ENCODE data around the gene LPIN2. TPM values are rescaled to one million over a fixed set of nuclear protein-coding genes. Genes with fewer than 3 reads are reported as not detected.

Gene LPIN2
- total and polyA plus RNA-seq, 7 donors = 1.5 to 5.2 (median 4.4) TPM

- Histone ChIP-seq H3K4me3 (no peak overlapping the region), H3K9me3 (no peaks in the 10 kb centered on the region), H3K36me3 (ENCODE audit: insufficient read depth in 1 of 2, low read depth in 1 of 2) (no peaks in the 10 kb centered on the region), H3K27ac (no peak overlapping the region), H3K4me1 (no peaks in the 10 kb centered on the region), H3K27me3 (ENCODE audit: insufficient read depth in 3 of 3, low read length in 2 of 3) (no peaks in the 10 kb centered on the region)
- 75 to 83% (median 81%) methylated on average over 4 of the region's 4 CpGs for WGBS, 3 donors
- intact Hi-C loops (cut with DNase I) = no loop called here
- DNase-seq (no peak), ATAC-seq (no peak)
- TF ChIP-seq, protein P1, sequence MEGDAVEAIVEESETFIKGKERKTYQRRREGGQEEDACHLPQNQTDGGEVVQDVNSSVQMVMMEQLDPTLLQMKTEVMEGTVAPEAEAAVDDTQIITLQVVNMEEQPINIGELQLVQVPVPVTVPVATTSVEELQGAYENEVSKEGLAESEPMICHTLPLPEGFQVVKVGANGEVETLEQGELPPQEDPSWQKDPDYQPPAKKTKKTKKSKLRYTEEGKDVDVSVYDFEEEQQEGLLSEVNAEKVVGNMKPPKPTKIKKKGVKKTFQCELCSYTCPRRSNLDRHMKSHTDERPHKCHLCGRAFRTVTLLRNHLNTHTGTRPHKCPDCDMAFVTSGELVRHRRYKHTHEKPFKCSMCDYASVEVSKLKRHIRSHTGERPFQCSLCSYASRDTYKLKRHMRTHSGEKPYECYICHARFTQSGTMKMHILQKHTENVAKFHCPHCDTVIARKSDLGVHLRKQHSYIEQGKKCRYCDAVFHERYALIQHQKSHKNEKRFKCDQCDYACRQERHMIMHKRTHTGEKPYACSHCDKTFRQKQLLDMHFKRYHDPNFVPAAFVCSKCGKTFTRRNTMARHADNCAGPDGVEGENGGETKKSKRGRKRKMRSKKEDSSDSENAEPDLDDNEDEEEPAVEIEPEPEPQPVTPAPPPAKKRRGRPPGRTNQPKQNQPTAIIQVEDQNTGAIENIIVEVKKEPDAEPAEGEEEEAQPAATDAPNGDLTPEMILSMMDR (IDR thresholded peaks at IDR 0.05) = no peak
These were observed 33.4 kb upstream of the LPIN2 start for GRCh38 chr18:3046216-3046808.

DNA sequence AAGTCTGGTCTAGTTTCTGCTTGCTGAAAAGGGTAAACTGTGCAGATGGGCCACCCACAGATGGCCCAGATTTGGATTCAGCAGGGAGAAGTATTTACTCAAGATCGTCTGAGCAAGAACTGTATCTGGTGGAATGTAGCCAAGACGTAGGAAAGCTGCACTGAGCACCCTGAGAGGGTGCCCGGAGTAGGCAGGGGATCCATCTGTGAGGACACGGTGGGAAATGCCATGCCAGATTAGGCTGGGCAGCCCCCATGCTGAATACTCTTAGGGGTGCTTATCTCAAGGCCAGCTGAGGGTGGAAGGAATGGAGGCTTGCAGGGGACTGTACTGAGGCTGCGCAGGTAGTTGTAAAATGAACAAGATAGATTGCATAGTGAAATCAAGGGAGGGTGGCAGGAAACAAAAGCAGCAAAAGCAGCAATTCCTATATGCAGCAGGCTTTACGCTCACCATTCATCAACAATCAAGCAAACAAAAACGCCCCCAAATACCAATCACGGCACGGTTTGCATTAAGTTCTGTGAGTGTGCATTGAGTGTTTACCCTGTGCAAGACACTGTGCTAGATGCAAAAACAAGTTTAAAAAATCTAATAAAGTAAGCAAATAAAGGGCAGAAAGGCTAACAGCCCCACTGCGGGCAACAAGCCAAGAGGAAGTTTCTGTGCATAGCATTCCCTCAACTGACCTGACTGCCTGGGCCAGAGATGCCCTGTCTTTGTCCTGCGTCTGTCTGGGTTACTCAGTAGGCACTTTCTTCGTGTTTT is 32.2 kb upstream of the LPIN2 start:
- Histone ChIP-seq H3K27me3 (ENCODE audit: insufficient read depth in 3 of 3, low read length in 2 of 3) (no peaks in the 10 kb centered on the region), H3K4me3 (no peak overlapping the region), H3K4me1 (no peaks in the 10 kb centered on the region), H3K9me3 (no peaks in the 10 kb centered on the region), H3K36me3 (ENCODE audit: insufficient read depth in 1 of 2, low read depth in 1 of 2) (no peaks in the 10 kb centered on the region), H3K27ac (no peak overlapping the region)
- intact Hi-C loops (cut with DNase I) = no loop called here
- peak; percentile 19 to 56 for DNase-seq
- no peak for ATAC-seq
- TF ChIP-seq, protein P1 (IDR thresholded peaks at IDR 0.05) = no peak
- 47 to 53% (median 48%) methylated on average over 12 of the region's 12 CpGs for WGBS, 3 donors

- Histone ChIP-seq H3K4me1 (no peaks in the 10 kb centered on the region), H3K27ac (no peak overlapping the region), H3K27me3 (ENCODE audit: insufficient read depth in 3 of 3, low read length in 2 of 3) (no peaks in the 10 kb centered on the region), H3K4me3 (no peak overlapping the region), H3K36me3 (ENCODE audit: insufficient read depth in 1 of 2, low read depth in 1 of 2) (no peaks in the 10 kb centered on the region), H3K9me3 (no peaks in the 10 kb centered on the region)
- no peak for ATAC-seq
- TF ChIP-seq, protein P1 (IDR thresholded peaks at IDR 0.05) = no peak
- DNase-seq = no peak
- WGBS, 3 donors = 82 to 84% (median 83%) methylated on average over 2 of the region's 2 CpGs
- intact Hi-C loops (cut with DNase I) = no loop called here
These were observed 29.4 kb upstream of the LPIN2 start for GRCh38 chr18:3042379-3042778.

GRCh38 chr18:3041843-3042242 is 28.9 kb upstream of the LPIN2 start:
- no peak for DNase-seq
- H3K27ac ChIP-seq = no peak overlapping the region
- H3K9me3 ChIP-seq = no peaks in the 10 kb centered on the region
- TF ChIP-seq, protein P1 (IDR thresholded peaks at IDR 0.05) = no peak
- H3K4me1 ChIP-seq = no peaks in the 10 kb centered on the region
- no peak overlapping the region for H3K4me3 ChIP-seq
- WGBS, 3 donors = 60 to 65% (median 63%) methylated on average over 5 of the region's 5 CpGs
- H3K36me3 ChIP-seq (ENCODE audit: insufficient read depth in 1 of 2, low read depth in 1 of 2) = no peaks in the 10 kb centered on the region
- no peak for ATAC-seq
- intact Hi-C loops (cut with DNase I) = no loop called here
- H3K27me3 ChIP-seq (ENCODE audit: insufficient read depth in 3 of 3, low read length in 2 of 3) = no peaks in the 10 kb centered on the region
